ENCODE results near the gene BTNL3. TPM values are rescaled to one million over a fixed set of nuclear protein-coding genes. Genes with fewer than 3 reads are reported as not detected.
"Not testable (repeated sequence)": the region's sequence is repeated elsewhere in the genome, so short reads cannot be mapped to it uniquely, and the experiment has no call there.

BTNL3 gene
- total and polyA plus RNA-seq, 5 donors from 2014 or later, result not detected

DNA sequence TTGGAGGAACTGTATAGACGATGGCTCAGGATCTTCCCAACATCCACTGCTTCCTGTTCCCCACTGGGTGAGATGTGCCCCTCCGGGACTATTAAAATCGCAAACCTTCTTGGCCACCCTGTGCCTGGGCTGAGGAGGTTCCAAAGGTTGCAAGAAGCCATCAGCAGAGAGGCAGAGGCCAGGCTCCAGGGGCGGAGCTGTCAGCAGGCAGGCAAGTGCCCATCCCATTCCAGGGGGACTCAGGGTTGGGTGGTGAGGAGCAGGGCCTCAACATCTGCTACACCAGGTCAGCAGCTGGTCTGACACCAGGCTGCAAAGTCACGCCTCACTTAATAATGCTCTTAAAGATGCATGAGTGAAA is 2.2 kb downstream of the BTNL3 start:
- Histone ChIP-seq H3K27me3 (ENCODE audit: control insufficient read depth, insufficient read depth, low read length) (no peaks in the 10 kb centered on the region), H3K27ac (ENCODE audit: insufficient read depth, low read length, poor library complexity, severe bottlenecking) (no peak overlapping the region), H3K4me1 (ENCODE audit: control insufficient read depth, insufficient read depth, low read length, poor library complexity, severe bottlenecking) (no peaks in the 10 kb centered on the region), H3K36me3 (ENCODE audit: control insufficient read depth, insufficient read depth, low read length) (no peaks in the 10 kb centered on the region), H3K4me3 (ENCODE audit: low read depth, low read length) (no peak overlapping the region), H3K9me3 (ENCODE audit: control insufficient read depth in 2 of 2, low read length in 2 of 2) (no peaks in the 10 kb centered on the region)
- Mint-ChIP-seq H3K4me3 (no peak overlapping the region), H3K4me1 (no peaks in the 10 kb centered on the region), H3K27me3 (no peaks in the 10 kb centered on the region), H3K9me3 (peaks cover 0 to 7% (median 0%) of the 10 kb centered on the region in 7 donors), H3K36me3 (no peaks in the 10 kb centered on the region), H3K27ac (no peak overlapping the region)
- ATAC-seq (ENCODE audit: low read depth in 2 of 2) (no peak), DNase-seq (no peak)

- Histone ChIP-seq H3K4me1 (ENCODE audit: control insufficient read depth, insufficient read depth, low read length, poor library complexity, severe bottlenecking) (no peaks in the 10 kb centered on the region), H3K4me3 (ENCODE audit: low read depth, low read length) (no peak overlapping the region), H3K27ac (ENCODE audit: insufficient read depth, low read length, poor library complexity, severe bottlenecking) (no peak overlapping the region), H3K9me3 (ENCODE audit: control insufficient read depth in 2 of 2, low read length in 2 of 2) (no peaks in the 10 kb centered on the region), H3K27me3 (ENCODE audit: control insufficient read depth, insufficient read depth, low read length) (no peaks in the 10 kb centered on the region), H3K36me3 (ENCODE audit: control insufficient read depth, insufficient read depth, low read length) (no peaks in the 10 kb centered on the region)
- Mint-ChIP-seq H3K4me1 (no peaks in the 10 kb centered on the region), H3K36me3 (no peaks in the 10 kb centered on the region), H3K27ac (no peak overlapping the region), H3K9me3 (peaks cover 0 to 1% (median 0%) of the 10 kb centered on the region in 7 donors), H3K4me3 (no peak overlapping the region), H3K27me3 (peaks cover 16% of the 10 kb centered on the region)
- DNase-seq, result no peak
- ATAC-seq (ENCODE audit: low read depth in 2 of 2), result no peak
These were observed 13.3 kb downstream of the BTNL3 start for GRCh38 chr5:181001947-181002346.

DNA sequence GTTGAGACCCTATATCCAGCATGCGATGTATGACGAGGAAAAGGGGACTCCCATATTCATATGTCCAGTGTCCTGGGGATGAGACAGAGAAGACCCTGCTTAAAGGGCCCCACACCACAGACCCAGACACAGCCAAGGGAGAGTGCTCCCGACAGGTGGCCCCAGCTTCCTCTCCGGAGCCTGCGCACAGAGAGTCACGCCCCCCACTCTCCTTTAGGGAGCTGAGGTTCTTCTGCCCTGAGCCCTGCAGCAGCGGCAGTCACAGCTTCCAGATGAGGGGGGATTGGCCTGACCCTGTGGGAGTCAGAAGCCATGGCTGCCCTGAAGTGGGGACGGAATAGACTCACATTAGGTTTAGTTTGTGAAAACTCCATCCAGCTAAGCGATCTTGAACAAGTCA is 17.1 kb downstream of the BTNL3 start:
- H3K9me3 Mint-ChIP-seq, result peaks cover 0 to 1% (median 0%) of the 10 kb centered on the region in 7 donors
- no peaks in the 10 kb centered on the region for H3K36me3 Mint-ChIP-seq
- no peak overlapping the region for H3K4me3 ChIP-seq (ENCODE audit: low read depth, low read length)
- no peak overlapping the region for H3K4me3 Mint-ChIP-seq
- no peak for DNase-seq
- ATAC-seq (ENCODE audit: low read depth in 2 of 2), result no peak
- H3K27ac ChIP-seq (ENCODE audit: insufficient read depth, low read length, poor library complexity, severe bottlenecking), result no peak overlapping the region
- no peaks in the 10 kb centered on the region for H3K36me3 ChIP-seq (ENCODE audit: control insufficient read depth, insufficient read depth, low read length)
- peaks cover 18% of the 10 kb centered on the region for H3K27me3 Mint-ChIP-seq
- H3K4me1 Mint-ChIP-seq, result no peaks in the 10 kb centered on the region
- no peak overlapping the region for H3K27ac Mint-ChIP-seq
- no peaks in the 10 kb centered on the region for H3K9me3 ChIP-seq (ENCODE audit: control insufficient read depth in 2 of 2, low read length in 2 of 2)
- H3K4me1 ChIP-seq (ENCODE audit: control insufficient read depth, insufficient read depth, low read length, poor library complexity, severe bottlenecking), result no peaks in the 10 kb centered on the region
- peaks cover 3% of the 10 kb centered on the region for H3K27me3 ChIP-seq (ENCODE audit: control insufficient read depth, insufficient read depth, low read length)

DNA sequence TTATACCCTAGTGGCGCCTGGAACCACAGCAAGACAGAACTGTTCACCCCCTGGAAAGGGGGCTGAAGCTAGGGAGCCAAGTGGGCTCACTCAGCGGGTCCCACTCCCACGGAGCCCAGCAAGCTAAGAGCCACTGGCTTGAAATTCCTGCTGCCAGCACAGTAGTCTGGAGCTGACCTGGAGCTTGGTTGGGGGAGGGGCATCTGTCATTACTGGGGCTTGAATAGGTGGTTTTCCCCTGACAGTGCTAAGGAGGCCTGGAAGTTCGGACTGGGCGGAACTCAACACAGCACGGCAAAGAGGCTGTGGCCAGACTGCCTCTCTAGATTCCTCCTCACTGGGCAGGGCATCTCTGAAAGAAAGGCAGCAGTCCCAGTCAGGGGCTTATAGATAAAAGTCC is 19.5 kb downstream of the BTNL3 start:
- peaks cover 0 to 4% (median 0%) of the 10 kb centered on the region in 7 donors for H3K9me3 Mint-ChIP-seq
- no peaks in the 10 kb centered on the region for H3K36me3 Mint-ChIP-seq
- no peak for ATAC-seq (ENCODE audit: low read depth in 2 of 2)

GRCh38 chr5:181010018-181010417 is 21.4 kb downstream of the BTNL3 start:
- H3K4me3 ChIP-seq (ENCODE audit: low read depth, low read length); H3K36me3 ChIP-seq (ENCODE audit: control insufficient read depth, insufficient read depth, low read length); H3K9me3 Mint-ChIP-seq; H3K36me3 Mint-ChIP-seq; ATAC-seq (ENCODE audit: low read depth in 2 of 2); H3K9me3 ChIP-seq (ENCODE audit: control insufficient read depth in 2 of 2, low read length in 2 of 2); H3K27me3 ChIP-seq (ENCODE audit: control insufficient read depth, insufficient read depth, low read length); H3K4me1 ChIP-seq (ENCODE audit: control insufficient read depth, insufficient read depth, low read length, poor library complexity, severe bottlenecking); H3K27ac ChIP-seq (ENCODE audit: insufficient read depth, low read length, poor library complexity, severe bottlenecking); H3K27ac Mint-ChIP-seq; H3K4me1 Mint-ChIP-seq; H3K4me3 Mint-ChIP-seq; DNase-seq: not testable (repeated sequence)
- peaks cover 22% of the 10 kb centered on the region for H3K27me3 Mint-ChIP-seq

More for the DNA sequence above, 19.5 kb downstream of the BTNL3 start:
- no peaks in the 10 kb centered on the region for H3K4me1 Mint-ChIP-seq
- Histone ChIP-seq H3K36me3 (ENCODE audit: control insufficient read depth, insufficient read depth, low read length) (no peaks in the 10 kb centered on the region), H3K9me3 (ENCODE audit: control insufficient read depth in 2 of 2, low read length in 2 of 2) (no peaks in the 10 kb centered on the region), H3K27me3 (ENCODE audit: control insufficient read depth, insufficient read depth, low read length) (peaks cover 3% of the 10 kb centered on the region), H3K4me1 (ENCODE audit: control insufficient read depth, insufficient read depth, low read length, poor library complexity, severe bottlenecking) (no peaks in the 10 kb centered on the region), H3K27ac (ENCODE audit: insufficient read depth, low read length, poor library complexity, severe bottlenecking) (no peak overlapping the region), H3K4me3 (ENCODE audit: low read depth, low read length) (no peak overlapping the region)
- peaks cover 25% of the 10 kb centered on the region for H3K27me3 Mint-ChIP-seq
- H3K27ac Mint-ChIP-seq, result no peak overlapping the region
- DNase-seq, result no peak
- no peak overlapping the region for H3K4me3 Mint-ChIP-seq

GRCh38 chr5:181014654-181015053 is 26.0 kb downstream of the BTNL3 start:
- not testable (repeated sequence) for H3K4me1 ChIP-seq (ENCODE audit: control insufficient read depth, insufficient read depth, low read length, poor library complexity, severe bottlenecking); H3K27me3 ChIP-seq (ENCODE audit: control insufficient read depth, insufficient read depth, low read length); ATAC-seq (ENCODE audit: low read depth in 2 of 2); H3K4me3 Mint-ChIP-seq; H3K36me3 Mint-ChIP-seq; H3K4me1 Mint-ChIP-seq; H3K9me3 Mint-ChIP-seq; DNase-seq; H3K4me3 ChIP-seq (ENCODE audit: low read depth, low read length); H3K9me3 ChIP-seq (ENCODE audit: control insufficient read depth in 2 of 2, low read length in 2 of 2); H3K36me3 ChIP-seq (ENCODE audit: control insufficient read depth, insufficient read depth, low read length); H3K27ac Mint-ChIP-seq; H3K27ac ChIP-seq (ENCODE audit: insufficient read depth, low read length, poor library complexity, severe bottlenecking)
- H3K27me3 Mint-ChIP-seq, result peaks cover 13% of the 10 kb centered on the region

GRCh38 chr5:181017448-181017847 is 28.8 kb downstream of the BTNL3 start:
- not testable (repeated sequence) for H3K4me1 Mint-ChIP-seq; H3K27me3 ChIP-seq (ENCODE audit: control insufficient read depth, insufficient read depth, low read length); H3K4me3 ChIP-seq (ENCODE audit: low read depth, low read length); H3K27ac ChIP-seq (ENCODE audit: insufficient read depth, low read length, poor library complexity, severe bottlenecking); ATAC-seq (ENCODE audit: low read depth in 2 of 2); H3K36me3 Mint-ChIP-seq; H3K4me3 Mint-ChIP-seq; H3K27ac Mint-ChIP-seq; H3K36me3 ChIP-seq (ENCODE audit: control insufficient read depth, insufficient read depth, low read length); H3K4me1 ChIP-seq (ENCODE audit: control insufficient read depth, insufficient read depth, low read length, poor library complexity, severe bottlenecking); DNase-seq
- peaks cover 4 to 14% (median 10%) of the 10 kb centered on the region in 7 donors for H3K9me3 Mint-ChIP-seq
- H3K27me3 Mint-ChIP-seq, result peaks cover 13% of the 10 kb centered on the region
- peaks cover 10 to 15% of the 10 kb centered on the region in 2 experiments for H3K9me3 ChIP-seq (ENCODE audit: control insufficient read depth in 2 of 2, low read length in 2 of 2)

DNA sequence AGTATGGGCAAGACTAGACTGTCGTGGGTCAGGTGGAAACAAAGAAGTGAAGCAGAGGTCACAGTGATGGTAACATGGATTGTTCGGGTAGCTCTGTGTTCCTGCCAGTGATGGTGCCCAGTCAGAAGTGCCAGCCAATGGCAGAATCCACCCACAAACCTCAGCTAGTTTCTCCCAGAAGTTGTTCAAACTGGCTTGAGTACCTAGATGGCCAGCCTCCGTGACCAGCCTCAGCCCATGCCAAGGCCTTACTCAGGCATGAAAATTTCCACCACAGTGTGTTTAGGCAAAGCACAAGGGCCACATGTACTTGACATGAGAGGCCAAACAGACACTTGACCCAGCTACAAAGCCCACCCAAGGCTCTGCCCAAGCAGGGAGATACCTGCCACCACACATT is 32.0 kb downstream of the BTNL3 start:
- no peak overlapping the region for H3K4me3 ChIP-seq (ENCODE audit: low read depth, low read length)
- H3K9me3 Mint-ChIP-seq, result peaks cover 4 to 20% (median 8%) of the 10 kb centered on the region in 7 donors
- no peak overlapping the region for H3K27ac Mint-ChIP-seq

More for the DNA sequence above, 32.0 kb downstream of the BTNL3 start:
- Mint-ChIP-seq H3K4me3 (no peak overlapping the region), H3K4me1 (no peaks in the 10 kb centered on the region), H3K27me3 (peaks cover 8% of the 10 kb centered on the region), H3K36me3 (peaks cover 3% of the 10 kb centered on the region)
- ATAC-seq (ENCODE audit: low read depth in 2 of 2) (no peak), DNase-seq (no peak)
- H3K36me3 ChIP-seq (ENCODE audit: control insufficient read depth, insufficient read depth, low read length), result no peaks in the 10 kb centered on the region
- H3K4me1 ChIP-seq (ENCODE audit: control insufficient read depth, insufficient read depth, low read length, poor library complexity, severe bottlenecking), result no peaks in the 10 kb centered on the region
- peaks cover 15 to 24% of the 10 kb centered on the region in 2 experiments for H3K9me3 ChIP-seq (ENCODE audit: control insufficient read depth in 2 of 2, low read length in 2 of 2)
- no peak overlapping the region for H3K27ac ChIP-seq (ENCODE audit: insufficient read depth, low read length, poor library complexity, severe bottlenecking)
- H3K27me3 ChIP-seq (ENCODE audit: control insufficient read depth, insufficient read depth, low read length), result peaks cover 5% of the 10 kb centered on the region

All from CD4-positive, CD25-positive, alpha-beta regulatory T cell (primary cell).